Neural progenitor cell (in vitro differentiated cells): ENCODE measurements around the gene TMEM108.

ENCODE experiments used
- CTCF ChIP-seq: fragments of 200-600 bp; sonication (generic); IDR thresholded peaks from 2 replicates; pipeline ENCODE4 v1.5.1; 2017; ENCODE audit warnings: antibody characterized with exemption, mild to moderate bottlenecking
- EZH2 ChIP-seq: fragments of 200-600 bp; sonication (generic); IDR thresholded peaks from 2 replicates; pipeline ENCODE4 v1.6.1; 2017; ENCODE audit warnings: antibody characterized with exemption, mild to moderate bottlenecking, moderate library complexity

GRCh38 chr3:133354721-133355120 is 316.5 kb downstream of the TMEM108 start:
- TF ChIP-seq CTCF = no peak
- TF ChIP-seq EZH2 = no peak
